Measurements from ENCODE around the gene ZNF710.
A peak's percentile ranks its signal among the peaks of the same experiment; 100 is the strongest.

ZNF710 gene

GRCh38 chr15:90031231-90031791 lies 30.2 kb downstream of the ZNF710 start:
- Histone ChIP-seq H3K9ac (ENCODE audit: low read depth, low read length) (peak overlapping the region; percentile 17), H3K79me2 (ENCODE audit: insufficient read depth, low read length) (peaks cover 46% of the 10 kb centered on the region), H3K4me2 (ENCODE audit: insufficient read depth, low read length) (peak overlapping the region; percentile 4)

GRCh38 chr15:90033006-90033405 lies 31.9 kb downstream of the ZNF710 start:
- Histone ChIP-seq H3K4me1 (ENCODE audit: insufficient read depth, low read length) (peaks cover 51% of the 10 kb centered on the region), H3K27me3 (ENCODE audit: insufficient read depth, low read length, poor library complexity) (no peaks in the 10 kb centered on the region), H3K9me3 (ENCODE audit: insufficient read depth, low read length, severe bottlenecking) (no peaks in the 10 kb centered on the region), H3K4me2 (ENCODE audit: insufficient read depth, low read length) (no peak overlapping the region), H3K27ac (ENCODE audit: low read length) (peak overlapping the region; percentile 73), H3K4me3 (ENCODE audit: low read depth in 1 of 2, low read length in 2 of 2) (no peak overlapping the region), H3K36me3 (ENCODE audit: insufficient read depth, low read length) (0 out of 2 replicates have a peak, but pooled peaks cover 4% of the 10 kb centered on the region), H3K9ac (ENCODE audit: low read depth, low read length) (0 out of 2 replicates have a peak overlapping the region, but pooled peaks have one; percentile 17), H3K79me2 (ENCODE audit: insufficient read depth, low read length) (peaks cover 46% of the 10 kb centered on the region), H4K20me1 (ENCODE audit: insufficient read depth, low read length) (peaks cover 20% of the 10 kb centered on the region), H2AFZ (ENCODE audit: low read depth, low read length) (no peak overlapping the region)
- TF ChIP-seq CTCF (IDR thresholded peaks at IDR 0.05; ENCODE audit: borderline replicate concordance, extremely low read depth, low read length, poor library complexity, severe bottlenecking) (no peak), EZH2 (IDR thresholded peaks at IDR 0.05; ENCODE audit: borderline replicate concordance, low read depth, low read length, severe bottlenecking) (no peak)
- DNase-seq (no peak), ATAC-seq (ENCODE audit: insufficient read depth, low read depth) (no peak)

More at GRCh38 chr15:90031231-90031791, 30.2 kb downstream of the ZNF710 start:
- no peak overlapping the region for H3K4me3 ChIP-seq (ENCODE audit: low read depth in 1 of 2, low read length in 2 of 2)
- 0 out of 2 replicates have a peak overlapping the region, but pooled peaks have one; percentile 9 for H2AFZ ChIP-seq (ENCODE audit: low read depth, low read length)
- TF ChIP-seq EZH2 (IDR thresholded peaks at IDR 0.05; ENCODE audit: borderline replicate concordance, low read depth, low read length, severe bottlenecking) (no peak), CTCF (IDR thresholded peaks at IDR 0.05; ENCODE audit: borderline replicate concordance, extremely low read depth, low read length, poor library complexity, severe bottlenecking) (no peak)
- peaks cover 51% of the 10 kb centered on the region for H3K4me1 ChIP-seq (ENCODE audit: insufficient read depth, low read length)
- no peaks in the 10 kb centered on the region for H3K9me3 ChIP-seq (ENCODE audit: insufficient read depth, low read length, severe bottlenecking)
- peak overlapping the region; percentile 32 for H3K27ac ChIP-seq (ENCODE audit: low read length)
- H3K36me3 ChIP-seq (ENCODE audit: insufficient read depth, low read length) = 0 out of 2 replicates have a peak, but pooled peaks cover 4% of the 10 kb centered on the region
- H4K20me1 ChIP-seq (ENCODE audit: insufficient read depth, low read length) = peaks cover 11% of the 10 kb centered on the region
- ATAC-seq (ENCODE audit: insufficient read depth, low read depth) (peak; percentile 67), DNase-seq (peak; percentile 52)
- no peaks in the 10 kb centered on the region for H3K27me3 ChIP-seq (ENCODE audit: insufficient read depth, low read length, poor library complexity)

- ATAC-seq (ENCODE audit: insufficient read depth, low read depth) (no peak), DNase-seq (no peak)
- Histone ChIP-seq H3K79me2 (ENCODE audit: insufficient read depth, low read length) (peaks cover 42% of the 10 kb centered on the region), H3K27me3 (ENCODE audit: insufficient read depth, low read length, poor library complexity) (no peaks in the 10 kb centered on the region), H3K4me1 (ENCODE audit: insufficient read depth, low read length) (peaks cover 51% of the 10 kb centered on the region), H3K4me2 (ENCODE audit: insufficient read depth, low read length) (peak overlapping the region; percentile 6; the same call in 1 of the 2 replicates), H3K9ac (ENCODE audit: low read depth, low read length) (peak overlapping the region; percentile 17; the same call in 1 of the 2 replicates), H3K4me3 (ENCODE audit: low read depth in 1 of 2, low read length in 2 of 2) (no peak overlapping the region), H3K9me3 (ENCODE audit: insufficient read depth, low read length, severe bottlenecking) (no peaks in the 10 kb centered on the region), H3K36me3 (ENCODE audit: insufficient read depth, low read length) (0 out of 2 replicates have a peak, but pooled peaks cover under 1% of the 10 kb centered on the region), H3K27ac (ENCODE audit: low read length) (peak overlapping the region; percentile 73), H4K20me1 (ENCODE audit: insufficient read depth, low read length) (peaks cover 20% of the 10 kb centered on the region), H2AFZ (ENCODE audit: low read depth, low read length) (no peak overlapping the region)
- TF ChIP-seq CTCF (IDR thresholded peaks at IDR 0.05; ENCODE audit: borderline replicate concordance, extremely low read depth, low read length, poor library complexity, severe bottlenecking) (no peak), EZH2 (IDR thresholded peaks at IDR 0.05; ENCODE audit: borderline replicate concordance, low read depth, low read length, severe bottlenecking) (no peak)
These were observed 32.3 kb downstream of the ZNF710 start for GRCh38 chr15:90033448-90033847.

Data from DND-41 (cell line).